Astrocyte of the hippocampus (primary cell): Measurements from ENCODE around the gene PGAP6.

Experiments used
- DNase-seq: peaks from one replicate; pipeline ENCODE4 v3.0.0; 2011; ENCODE audit warnings: low read depth, low spot score

Gene PGAP6

GRCh38 chr16:401468-402348 is 19.9 kb upstream of the PGAP6 start, which contains the start of gene DECR2:
TSS of gene DECR2 (plus strand) at chr16:401885. CDS start at chr16:401964, 79 bp downstream.
- peak; percentile 96 for DNase-seq

- DNase-seq = no peak
Measured at GRCh38 chr16:400061-400591, 18.3 kb upstream of the PGAP6 start.

- DNase-seq = no peak
Measured at GRCh38 chr16:399340-400019, 17.7 kb upstream of the PGAP6 start.

GRCh38 chr16:398561-399339 is 17.0 kb upstream of the PGAP6 start:
- DNase-seq = no peak

GRCh38 chr16:397736-398332 is 16.1 kb upstream of the PGAP6 start:
- peak; percentile 87 for DNase-seq

GRCh38 chr16:397135-397661 is 15.4 kb upstream of the PGAP6 start, which contains the start of gene NME4:
TSS of gene NME4 (plus strand) at chr16:397199. CDS start at chr16:397223, 24 bp downstream.
- peak; percentile 60 for DNase-seq

GRCh38 chr16:396605-397004 is 14.8 kb upstream of the PGAP6 start:
- DNase-seq = peak; percentile 65

GRCh38 chr16:396199-396598 is 14.4 kb upstream of the PGAP6 start:
- DNase-seq = no peak

GRCh38 chr16:392450-393030 is 10.8 kb upstream of the PGAP6 start:
- DNase-seq = no peak

- DNase-seq = peak; percentile 84
Measured at GRCh38 chr16:391885-392335, 10.1 kb upstream of the PGAP6 start.

GRCh38 chr16:389352-389751 is 7.6 kb upstream of the PGAP6 start:
- DNase-seq = no peak

- peak; percentile 52 for DNase-seq
Measured at GRCh38 chr16:387761-388666, 6.2 kb upstream of the PGAP6 start.

- DNase-seq = no peak
Measured at GRCh38 chr16:386641-387156, 4.9 kb upstream of the PGAP6 start.

GRCh38 chr16:383326-384051 is 1.7 kb upstream of the PGAP6 start:
- no peak for DNase-seq

GRCh38 chr16:381012-381788 is 578 bp downstream of the PGAP6 start:
- DNase-seq = peak; percentile 55

GRCh38 chr16:380762-381011 is 1.1 kb downstream of the PGAP6 start:
- DNase-seq = no peak

- DNase-seq = no peak
Measured at GRCh38 chr16:379961-380761, 1.6 kb downstream of the PGAP6 start.
